GM18870 (cell line): Measurements from ENCODE around the gene CHID1.

Experiments
- ATAC-seq: cut with Tn5 transposase; IDR thresholded peaks from one replicate; pipeline ENCODE4 v1.9.1; 2021; ENCODE audit warnings: moderate library complexity; ENCODE audit not compliant: unreplicated experiment

CHID1 gene

DNA sequence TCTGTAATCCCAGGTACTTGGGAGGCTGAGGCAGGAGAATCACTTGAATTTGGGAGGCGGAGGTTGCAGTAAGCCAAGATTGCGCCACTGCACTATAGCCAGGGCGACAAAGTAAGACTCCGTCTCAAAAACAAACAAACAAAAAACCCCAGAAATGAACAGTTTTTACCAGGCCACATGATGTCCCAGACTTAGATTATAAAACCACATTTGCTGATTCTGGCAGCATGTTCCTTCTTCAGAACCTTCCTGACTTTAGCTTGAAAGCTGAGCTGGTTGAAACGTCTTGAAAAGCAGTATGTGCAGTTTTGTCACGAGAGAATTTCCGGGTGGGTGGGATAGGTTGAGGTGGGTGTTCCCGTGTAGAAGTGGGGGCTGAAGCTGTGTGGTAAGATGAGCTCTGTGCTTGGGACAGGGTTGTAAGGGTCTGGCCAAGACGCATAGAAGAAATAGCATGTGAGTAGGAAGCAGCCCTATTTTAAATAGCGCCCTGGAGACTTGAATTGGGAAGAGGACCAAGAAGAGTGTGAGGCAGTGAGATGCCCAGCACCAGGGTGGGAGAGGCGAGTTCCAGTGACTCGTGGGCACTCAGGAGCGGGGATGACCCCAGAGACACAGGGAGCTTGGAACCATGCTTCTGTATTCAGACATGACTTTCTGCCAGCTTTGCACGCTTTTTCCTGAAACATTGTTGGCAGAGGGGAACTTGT is 22.7 kb upstream of the CHID1 start:
- ATAC-seq = no peak

- ATAC-seq = no peak
Observed at GRCh38 chr11:932435-932834, 21.8 kb upstream of the CHID1 start.

GRCh38 chr11:931385-931784 is 20.8 kb upstream of the CHID1 start:
- ATAC-seq = no peak

- ATAC-seq = no peak
Observed at GRCh38 chr11:929405-929804, 18.8 kb upstream of the CHID1 start.

DNA sequence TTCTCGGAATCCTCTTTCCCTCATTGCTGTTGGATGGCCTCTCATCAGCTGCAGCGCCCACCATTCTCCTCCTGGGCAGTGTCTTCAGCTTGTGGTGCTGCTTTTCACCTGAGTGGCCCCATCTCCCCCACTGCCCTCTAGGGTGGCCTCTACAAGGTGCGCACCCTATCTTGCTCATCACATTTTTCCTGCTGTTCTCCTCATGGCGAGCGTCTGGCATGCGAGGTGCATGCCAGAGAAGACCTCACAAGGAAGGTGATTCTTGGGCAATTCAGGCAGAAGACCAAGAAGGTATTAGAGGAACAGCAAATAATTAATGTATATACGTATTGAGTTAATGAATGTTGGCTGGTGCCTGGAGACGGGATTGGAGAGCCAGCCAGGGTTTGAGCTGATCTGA is 18.2 kb upstream of the CHID1 start:
- no peak for ATAC-seq

- ATAC-seq = no peak
Observed at GRCh38 chr11:927871-928270, 17.3 kb upstream of the CHID1 start.

DNA sequence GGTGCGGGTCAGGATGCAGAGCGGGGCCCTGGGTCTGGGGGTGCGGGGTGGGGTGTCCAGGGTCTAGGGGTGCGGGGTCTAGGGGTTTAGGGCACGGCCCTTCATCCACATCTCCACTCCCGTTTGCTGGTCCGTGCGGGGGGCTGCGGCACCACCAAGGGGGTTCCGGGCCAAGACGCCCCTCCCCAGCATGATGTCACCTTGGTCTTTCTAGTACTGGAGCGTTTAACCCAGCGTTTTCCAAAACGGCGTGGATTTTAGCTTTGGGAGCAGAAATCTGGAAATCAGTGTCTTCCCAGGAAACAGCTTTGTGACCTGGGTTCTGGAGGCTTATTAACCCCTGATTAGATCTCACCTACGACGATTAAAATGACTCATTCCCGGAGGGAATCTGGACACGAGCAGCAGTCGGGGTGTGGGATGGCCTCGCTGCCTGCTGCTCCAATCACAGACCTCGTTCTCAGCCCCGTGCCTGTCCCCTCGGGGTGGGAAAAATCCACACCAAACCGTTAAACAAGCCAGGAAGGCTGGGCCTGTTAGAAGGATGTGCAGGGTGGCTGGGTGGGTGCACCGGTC is 15.8 kb upstream of the CHID1 start:
- no peak for ATAC-seq

GRCh38 chr11:925496-926301 is 15.1 kb upstream of the CHID1 start, which contains the start of gene AP2A2:
Gene AP2A2, plus strand, starts transcription at chr11:925870. Its CDS starts 152 bp downstream, at chr11:926022.
- ATAC-seq = no peak

GRCh38 chr11:925158-925495 is 14.5 kb upstream of the CHID1 start:
- ATAC-seq = no peak

DNA sequence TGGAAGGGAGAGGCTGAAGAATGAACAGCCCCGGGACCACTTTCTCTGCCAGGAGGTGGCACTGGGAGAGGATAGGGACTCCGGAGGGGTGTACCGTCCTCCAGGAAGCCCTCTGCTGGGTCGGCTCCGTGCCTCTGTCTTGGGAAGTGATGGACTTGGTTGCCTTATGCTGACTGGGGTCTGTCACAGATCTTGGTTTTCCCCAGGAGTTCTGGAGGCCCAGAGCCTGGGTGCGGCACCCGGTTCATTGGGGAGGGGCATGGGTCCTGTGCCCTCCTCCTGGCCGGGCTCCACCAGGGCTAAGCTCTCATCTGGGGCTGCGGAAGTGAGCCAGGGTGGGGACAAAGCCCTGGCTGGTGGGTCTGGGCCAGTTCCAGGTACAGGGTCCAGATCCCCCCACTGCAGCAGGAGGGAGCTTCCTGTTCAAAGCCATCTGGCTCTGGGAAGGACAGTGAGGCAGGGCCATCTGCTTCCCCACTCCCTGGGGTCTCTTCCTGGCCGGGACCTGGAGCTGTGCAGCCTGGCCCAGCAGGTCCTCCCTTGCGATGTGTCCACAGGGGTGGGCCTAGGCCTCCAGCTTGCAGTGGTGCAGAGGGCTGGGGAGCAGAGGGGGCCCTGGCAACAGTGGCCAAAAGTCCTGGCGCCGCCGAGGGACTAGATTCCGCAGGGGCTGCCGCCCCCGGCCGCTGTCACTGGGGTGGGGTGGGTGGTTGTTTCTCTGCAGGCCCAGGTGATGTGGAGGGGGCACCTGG is 14.0 kb upstream of the CHID1 start:
- ATAC-seq = no peak

DNA sequence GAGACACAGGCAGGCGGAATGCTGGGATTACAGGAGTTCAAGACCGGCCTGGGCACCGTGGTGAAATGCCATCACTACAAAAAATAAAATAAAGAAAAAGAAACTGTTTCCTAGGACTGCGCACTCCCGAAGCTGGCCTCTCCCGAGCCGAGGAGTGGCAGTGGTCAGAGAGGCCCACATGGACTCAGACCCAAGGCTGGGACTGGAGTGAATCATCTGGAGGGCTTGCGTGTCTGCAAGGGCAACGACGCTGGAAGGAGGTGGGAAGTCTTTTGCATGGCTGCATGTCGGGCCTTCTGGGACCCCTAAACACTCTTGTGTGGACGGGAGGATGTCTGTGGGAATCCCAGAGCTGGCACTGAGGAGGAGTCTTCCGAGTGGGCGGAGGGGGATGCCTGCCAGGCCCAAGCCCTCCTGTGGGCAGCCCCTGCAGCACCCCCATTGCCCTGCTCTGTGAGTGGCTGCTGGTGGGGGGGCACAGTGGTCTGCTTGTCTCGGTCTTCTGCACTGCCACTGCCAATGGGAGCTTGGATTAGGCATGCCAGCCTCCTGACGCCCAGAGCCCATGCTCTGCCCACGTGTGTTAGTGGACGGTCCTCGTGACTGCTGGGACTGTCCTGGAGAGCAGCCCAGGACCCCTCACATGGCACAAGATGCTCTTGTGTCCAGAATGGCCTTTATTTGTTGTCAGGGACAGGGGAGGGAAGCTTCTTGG is 13.2 kb upstream of the CHID1 start:
- ATAC-seq = no peak

- ATAC-seq = no peak
Observed at GRCh38 chr11:921921-922678, 11.5 kb upstream of the CHID1 start.

- ATAC-seq = no peak
Observed at GRCh38 chr11:917426-917825, 6.8 kb upstream of the CHID1 start.

DNA sequence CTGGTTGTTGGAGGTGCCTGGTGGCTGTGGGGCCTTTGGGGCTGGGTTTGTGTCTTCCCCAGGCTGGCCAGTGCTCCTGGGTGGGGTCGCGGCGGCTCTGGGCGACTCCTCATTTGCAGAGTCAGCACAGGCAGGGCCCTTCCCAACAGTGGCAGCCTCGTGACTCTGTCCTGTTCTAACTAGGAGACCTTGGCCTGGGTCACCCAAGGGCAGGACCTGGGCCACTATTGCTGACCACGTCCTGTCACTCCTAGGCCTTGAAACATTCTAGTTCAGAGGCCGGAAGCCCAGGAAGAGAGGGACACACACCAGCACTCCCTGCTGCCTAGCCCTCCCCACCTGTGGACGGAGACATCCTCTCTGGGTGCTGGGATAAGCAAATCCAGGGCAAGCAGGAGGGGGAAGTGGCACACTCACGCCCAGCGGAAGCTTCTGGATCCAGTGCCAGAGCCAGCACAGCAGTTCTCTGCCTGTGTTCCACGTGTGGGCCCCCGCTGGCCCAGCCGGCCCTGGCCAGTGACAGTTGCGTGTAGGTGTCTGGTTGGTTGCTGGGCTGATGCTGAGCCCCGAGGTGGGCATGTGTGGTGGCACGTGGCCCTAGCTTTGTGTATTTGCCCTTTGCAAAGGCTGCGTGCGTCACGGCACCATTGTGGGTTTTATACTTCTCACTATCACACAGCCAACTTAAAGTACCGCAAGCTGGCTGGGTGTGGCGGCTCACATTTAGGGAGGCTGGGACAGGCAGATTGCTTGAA is 4.3 kb upstream of the CHID1 start:
- ATAC-seq = no peak

DNA sequence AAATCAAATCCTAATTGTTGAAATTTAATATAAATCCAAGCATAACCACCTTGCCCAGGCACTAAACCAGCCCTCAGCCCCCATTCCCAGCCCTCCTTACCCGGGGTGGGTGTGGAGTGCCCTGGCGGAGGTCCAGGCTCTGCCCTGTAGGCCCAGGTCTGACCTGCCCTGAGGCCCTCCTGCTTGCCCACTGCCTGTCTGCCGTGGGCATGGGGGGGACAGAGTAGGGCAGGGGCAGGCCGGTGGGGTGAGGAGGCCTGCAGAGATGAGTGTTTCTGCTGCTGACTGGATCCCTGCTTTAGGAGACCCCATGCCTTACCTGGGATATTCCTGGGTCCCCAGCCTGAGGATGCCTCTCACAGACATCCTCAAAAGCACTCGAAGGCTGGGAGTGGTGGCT is 3.6 kb upstream of the CHID1 start:
- ATAC-seq = no peak

- no peak for ATAC-seq
Observed at GRCh38 chr11:913043-913442, 2.4 kb upstream of the CHID1 start.

DNA sequence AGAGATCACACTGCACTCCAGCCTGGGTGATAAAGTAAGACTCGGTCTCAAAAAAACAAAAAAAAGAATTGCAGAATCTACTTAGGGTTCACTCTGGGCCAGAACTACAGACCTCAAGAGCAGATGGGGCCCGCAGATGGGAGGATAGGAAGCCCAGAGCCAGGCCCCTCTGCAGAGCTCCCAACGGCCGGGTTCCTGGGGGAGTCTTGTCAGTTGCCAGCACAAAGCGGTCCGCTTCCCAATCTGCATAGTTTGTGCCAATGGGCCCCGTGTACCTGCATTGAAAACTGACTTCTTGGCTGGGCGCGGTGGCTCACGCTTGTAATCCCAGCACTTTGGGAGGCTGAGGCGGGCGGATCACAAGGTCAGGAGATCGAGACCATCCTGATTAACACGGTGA is 1.7 kb upstream of the CHID1 start:
- ATAC-seq = no peak

DNA sequence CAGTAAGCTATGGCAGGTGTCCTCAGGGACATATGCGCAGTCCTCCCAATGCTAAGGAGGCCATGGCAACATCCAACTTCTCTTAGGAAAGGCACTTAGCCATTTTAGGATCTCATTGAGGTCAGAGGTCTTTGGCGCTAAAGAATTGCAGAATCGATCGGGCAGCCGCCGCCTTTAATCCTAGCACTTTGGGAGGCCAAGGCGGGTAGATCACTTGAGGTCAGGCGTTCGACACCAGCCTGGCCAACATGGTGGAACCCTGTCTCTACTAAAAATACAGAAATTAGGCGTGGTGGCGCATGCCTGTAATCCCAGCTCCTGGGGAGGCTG is 1.2 kb upstream of the CHID1 start:
- no peak for ATAC-seq

DNA sequence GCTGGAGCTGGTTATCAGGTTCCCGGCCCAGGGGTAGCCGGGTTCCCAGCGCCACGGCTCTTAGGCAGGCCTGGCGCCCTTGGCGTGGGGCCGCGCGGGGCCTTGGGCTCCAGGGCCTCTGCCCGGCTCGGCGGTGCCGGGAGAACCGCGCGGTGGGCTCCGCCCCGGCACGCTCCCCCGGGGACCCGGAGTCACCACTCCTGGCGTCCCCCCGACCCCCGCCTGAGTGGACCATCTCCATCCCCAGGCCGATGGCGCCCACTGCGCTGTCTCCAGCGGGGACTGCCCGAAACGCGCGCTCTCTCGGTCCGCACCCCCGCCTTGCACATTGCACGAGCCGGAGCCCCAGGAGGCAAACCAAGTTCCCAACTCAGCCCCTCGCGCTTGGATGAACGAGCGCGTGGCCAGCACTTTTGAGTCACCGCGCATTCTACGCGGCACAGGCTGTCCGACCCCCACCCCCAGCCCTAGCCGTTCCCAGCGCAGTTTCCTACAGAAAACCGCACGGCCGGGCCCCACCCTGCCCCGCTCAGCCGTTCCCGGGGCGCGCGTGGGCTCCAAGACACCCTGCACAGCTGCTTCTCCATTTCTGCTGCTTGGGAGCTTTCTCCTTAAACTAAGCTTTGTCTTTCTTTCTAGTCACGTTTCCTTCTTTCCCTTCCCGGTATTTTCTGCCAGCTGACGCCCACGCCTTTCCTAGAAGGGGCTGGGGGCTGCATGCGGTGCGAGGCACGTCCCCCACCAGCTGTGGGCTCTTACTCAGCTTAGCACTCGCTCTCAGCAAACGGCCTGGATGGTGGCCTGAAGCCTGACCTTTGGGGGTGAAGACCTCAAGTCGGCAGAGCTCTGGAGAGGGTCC is 650 bp upstream of the CHID1 start:
- peak; percentile 44 for ATAC-seq
